IPS-18c (cell line): Measurements from ENCODE around the gene GLE1.
"Not testable (repeated sequence)": the region's sequence is repeated elsewhere in the genome, so short reads cannot be mapped to it uniquely, and the experiment has no call there.

ENCODE experiments used
- H3K4me3 ChIP-seq: 2 replicates; pipeline ENCODE4 v1.7.0; 2013; ENCODE audit warnings: low read depth, mild to moderate bottlenecking, low read length, moderate library complexity; ENCODE audit not compliant: insufficient read depth
- H3K9me3 ChIP-seq: one replicate; pipeline ENCODE4 v1.6.1; 2013; ENCODE audit warnings: mild to moderate bottlenecking, low read length, moderate library complexity; ENCODE audit not compliant: control insufficient read depth, insufficient read depth

The GLE1 gene

GRCh38 chr9:128558431-128559310 lies 54.2 kb downstream of the GLE1 start:
- Histone ChIP-seq H3K9me3 (no peaks in the 10 kb centered on the region), H3K4me3 (no peak overlapping the region)

GRCh38 chr9:128565578-128565977 lies 61.1 kb downstream of the GLE1 start:
- Histone ChIP-seq H3K9me3 (peaks cover 3% of the 10 kb centered on the region), H3K4me3 (no peak overlapping the region)

DNA sequence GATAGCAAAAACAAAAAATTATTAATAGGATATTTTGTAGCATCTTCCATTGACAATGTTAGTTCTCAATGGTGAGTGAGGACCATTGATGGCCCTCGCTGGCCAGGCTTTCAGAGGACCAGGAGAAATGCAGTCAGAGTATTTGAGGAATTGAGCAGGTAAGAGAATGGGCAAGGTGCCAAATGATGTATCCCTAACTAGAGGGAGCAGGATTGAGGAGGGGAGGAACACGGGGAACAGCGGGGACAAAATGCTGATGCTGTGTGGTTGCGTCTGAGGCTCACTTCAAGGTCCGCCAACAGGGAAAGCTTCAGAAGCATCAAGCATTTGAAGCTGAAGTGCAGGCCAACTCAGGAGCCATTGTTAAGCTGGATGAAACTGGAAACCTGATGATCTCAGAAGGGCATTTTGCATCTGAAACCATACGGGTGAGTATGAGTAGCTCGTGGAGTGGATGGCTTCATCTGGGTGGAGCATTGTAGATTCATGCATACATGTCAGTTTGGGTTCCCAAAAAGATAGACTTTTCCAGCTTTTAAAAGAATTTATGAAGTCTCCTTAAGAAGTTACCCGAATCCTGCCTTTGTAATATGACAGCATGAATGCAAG lies 64.1 kb downstream of the GLE1 start:
- Histone ChIP-seq H3K4me3 (no peak overlapping the region), H3K9me3 (peaks cover 3% of the 10 kb centered on the region)

DNA sequence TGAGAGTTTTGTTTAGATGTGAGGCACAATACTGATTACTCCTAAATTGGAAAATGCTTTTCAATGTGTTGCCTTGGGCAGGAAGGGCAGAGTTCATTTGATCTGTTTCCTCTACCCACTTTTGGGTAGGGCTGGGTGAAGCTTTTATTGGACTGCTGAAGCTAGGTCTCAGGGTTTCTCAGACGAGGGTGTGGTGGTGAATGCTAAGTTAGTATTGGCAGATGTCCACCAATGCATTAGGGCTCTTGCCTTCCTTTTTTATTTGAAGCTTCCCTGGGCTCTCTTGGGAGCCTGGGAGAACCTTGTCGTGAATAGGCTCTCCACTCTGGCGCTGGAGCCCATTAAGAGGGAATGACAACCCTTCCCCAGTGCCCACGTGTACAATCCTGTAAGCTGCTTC lies 71.0 kb downstream of the GLE1 start:
- no peaks in the 10 kb centered on the region for H3K9me3 ChIP-seq
- H3K4me3 ChIP-seq: no peak overlapping the region

DNA sequence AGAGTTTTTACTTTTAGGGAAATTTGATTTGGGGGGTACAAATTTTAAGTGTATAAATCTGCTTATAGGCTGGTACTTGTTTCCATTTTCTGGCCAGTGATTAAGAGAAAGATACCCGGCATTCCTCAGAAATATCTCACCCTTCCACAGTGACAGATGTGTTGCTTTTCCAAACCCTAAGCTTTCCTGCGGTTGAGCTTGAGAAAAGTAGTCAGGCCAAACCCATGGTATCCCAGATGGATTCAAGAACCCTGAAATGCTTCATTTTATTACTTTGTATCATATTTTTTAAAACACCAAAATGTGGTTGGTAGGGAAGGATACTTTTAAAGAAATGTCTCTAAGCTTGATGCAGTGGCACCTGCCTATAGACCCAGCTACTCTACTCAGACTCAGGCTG lies 71.4 kb downstream of the GLE1 start:
- Histone ChIP-seq H3K4me3 (no peak overlapping the region), H3K9me3 (no peaks in the 10 kb centered on the region)

GRCh38 chr9:128577206-128577605 lies 72.7 kb downstream of the GLE1 start:
- Histone ChIP-seq H3K9me3 (no peaks in the 10 kb centered on the region), H3K4me3 (no peak overlapping the region)

DNA sequence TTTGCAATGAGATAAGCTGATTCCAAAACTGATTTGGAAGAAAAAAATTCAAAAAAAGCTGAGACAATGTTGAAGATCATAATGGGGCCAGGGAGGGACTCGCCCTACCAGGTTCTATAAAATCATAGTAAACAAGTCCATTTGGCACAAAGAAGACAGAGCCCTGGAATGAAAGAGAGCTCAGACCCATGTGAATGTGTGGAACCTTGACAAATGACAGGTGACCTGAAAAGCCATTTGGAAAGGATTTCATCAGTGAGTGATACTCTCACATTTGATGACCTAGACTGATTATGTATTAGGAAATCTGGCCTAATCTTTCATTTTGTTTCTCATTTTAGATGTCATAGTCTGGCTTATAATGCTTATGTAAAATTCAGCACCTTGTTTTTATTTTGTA lies 74.7 kb downstream of the GLE1 start:
- no peaks in the 10 kb centered on the region for H3K9me3 ChIP-seq
- H3K4me3 ChIP-seq: no peak overlapping the region

DNA sequence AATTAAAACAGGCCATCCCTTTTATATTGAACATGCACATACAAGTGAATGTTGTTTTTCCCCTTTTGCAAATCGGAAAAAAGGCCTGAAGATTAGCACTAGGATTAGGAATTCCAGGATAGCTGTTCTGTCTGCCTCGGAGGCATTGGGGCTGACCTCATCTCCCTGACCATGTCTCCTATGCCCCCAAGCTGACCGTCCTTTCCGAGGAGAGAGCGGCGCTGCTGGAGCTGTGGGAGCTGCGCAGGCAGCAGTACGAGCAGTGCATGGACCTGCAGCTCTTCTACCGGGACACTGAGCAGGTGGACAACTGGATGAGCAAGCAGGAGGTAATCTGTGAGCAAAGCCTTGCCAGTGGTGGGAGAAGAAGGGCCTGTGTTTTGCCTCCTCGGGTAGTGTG lies 76.2 kb downstream of the GLE1 start:
- Histone ChIP-seq H3K4me3 (no peak overlapping the region), H3K9me3 (no peaks in the 10 kb centered on the region)

DNA sequence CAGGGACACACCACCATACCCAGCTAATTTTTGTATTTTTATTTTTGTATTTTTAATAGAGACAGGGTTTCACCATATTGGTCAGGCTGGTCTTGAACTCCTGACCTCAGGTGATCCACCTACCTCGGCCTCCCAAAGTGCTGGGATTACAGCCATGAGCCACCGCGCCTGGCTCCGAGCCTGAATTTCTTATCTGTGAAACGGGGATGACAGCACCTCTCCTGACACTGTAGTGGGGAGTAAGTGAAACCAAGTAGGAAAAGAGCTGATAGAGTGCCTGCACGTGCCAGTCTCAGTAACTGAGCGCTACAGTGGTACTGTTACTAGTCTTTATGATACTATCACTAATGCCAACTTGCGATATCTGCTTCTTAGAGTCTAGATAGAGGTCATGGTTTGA lies 80.6 kb downstream of the GLE1 start:
- not testable (repeated sequence) for H3K4me3 ChIP-seq, H3K9me3 ChIP-seq

DNA sequence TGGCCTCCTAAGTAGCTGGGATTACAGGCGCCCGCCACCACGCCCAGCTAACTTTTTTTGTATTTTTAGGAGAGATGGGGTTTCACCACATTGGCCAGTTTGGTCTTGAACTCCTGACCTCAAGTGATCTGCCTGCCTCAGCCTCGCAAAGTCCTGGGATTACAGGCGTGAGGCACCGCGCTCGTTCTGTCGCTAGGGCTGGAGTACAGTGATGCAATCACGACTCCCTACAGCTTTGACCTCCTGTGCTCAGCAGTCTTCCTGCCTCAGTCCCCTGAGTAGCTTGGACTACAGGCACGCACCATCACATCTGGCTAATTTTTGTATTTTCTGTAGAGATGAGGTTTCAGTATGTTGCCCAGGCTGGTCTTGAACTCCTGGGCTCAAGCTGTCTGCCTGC lies 82.4 kb downstream of the GLE1 start:
- not testable (repeated sequence) for H3K4me3 ChIP-seq, H3K9me3 ChIP-seq

GRCh38 chr9:128587453-128587852 lies 82.9 kb downstream of the GLE1 start:
- no peak overlapping the region for H3K4me3 ChIP-seq
- H3K9me3 ChIP-seq: no peaks in the 10 kb centered on the region

DNA sequence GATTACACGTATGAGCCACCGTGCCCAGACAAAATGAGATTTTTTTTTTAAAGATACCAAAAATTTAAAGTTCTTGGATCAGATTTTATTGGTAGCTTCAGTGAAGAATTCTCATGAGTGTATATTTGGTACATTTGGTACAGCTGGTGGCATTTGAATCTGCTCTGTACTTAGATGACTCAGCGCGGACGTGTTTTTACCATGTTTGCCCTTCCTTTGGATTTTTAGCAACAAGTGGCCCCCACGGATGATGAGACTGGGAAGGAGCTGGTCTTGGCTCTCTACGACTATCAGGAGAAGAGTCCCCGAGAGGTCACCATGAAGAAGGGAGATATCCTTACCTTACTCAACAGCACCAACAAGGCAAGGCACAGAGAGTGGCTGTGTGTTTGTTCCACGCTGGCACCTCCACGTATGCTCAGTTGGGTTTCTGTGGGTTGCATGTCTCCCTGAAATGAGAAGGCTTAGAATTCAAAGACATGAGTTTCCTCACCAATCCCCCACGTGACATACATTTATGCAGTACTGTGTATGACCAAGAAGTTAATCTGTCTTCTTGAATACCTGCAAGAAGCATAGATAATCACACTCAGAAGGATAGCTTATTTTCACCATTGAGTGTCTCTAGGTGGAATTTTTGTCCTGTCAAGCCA lies 84.2 kb downstream of the GLE1 start:
- Histone ChIP-seq H3K4me3 (no peak overlapping the region), H3K9me3 (no peaks in the 10 kb centered on the region)
